Endothelial cell of umbilical vein (primary cell): ENCODE results near the gene MACROD2. TPM values are rescaled to one million over a fixed set of nuclear protein-coding genes. Genes with fewer than 3 reads are reported as not detected.
A peak's percentile ranks its signal among the peaks of the same experiment; 100 is the strongest.

Experiments used
- BruUV-seq: library from RNA; stranded (reverse); fragments of 400-500 nt; replicated peaks from 2 replicates; lab custom pipeline; 2021; lab: Mats Ljungman, UMichigan
- CTCF ChIA-PET: fragments of 300-600, 350-600 bp; sonication (Branson Sonifier 250); formaldehyde crosslinking; loops from one replicate; lab custom pipeline; 2021; ENCODE audit warnings: antibody characterized with exemption, inconsistent platforms; lab: Charles Lee
- POLR2A ChIA-PET: fragments of 300-600, 350-600 bp; sonication (Branson Sonifier 250); formaldehyde crosslinking; loops from one replicate; lab custom pipeline; 2021; ENCODE audit warnings: antibody characterized with exemption, inconsistent platforms; lab: Charles Lee
- DNase-seq: peaks from one replicate; pipeline ENCODE4 v3.0.0-alpha.2; 2011; ENCODE audit warnings: low read depth, low spot score
- FAIRE-seq: peaks from 2 replicates; lab custom pipeline; 2011; peaks lifted over from hg19 to GRCh38; lab: Jason Lieb, UNC
- H2AFZ ChIP-seq: 2 replicates; pipeline ENCODE4 v1.6.0; 2012; ENCODE audit warnings: low read depth, low read length, control low read depth, inconsistent platforms
- H3K27ac ChIP-seq: 2 replicates; pipeline ENCODE4 v1.5.1; 2011; ENCODE audit warnings: low read depth, mild to moderate bottlenecking, control low read depth, low read length, moderate library complexity; ENCODE audit not compliant: insufficient read depth
- H3K27me3 ChIP-seq, 2 experiments: 2 replicates each; pipeline versions ENCODE4 v1.6.0 to v1.6.1; 2011; ENCODE audit warnings: low read length in 2 of 2, mixed read lengths in 1 of 2; ENCODE audit not compliant: control insufficient read depth in 2 of 2, insufficient read depth in 2 of 2
- H3K36me3 ChIP-seq, 2 experiments: 2 replicates in 1 of 2; 3 replicates in 1 of 2; pipeline ENCODE4 v1.5.1; 2011; ENCODE audit warnings: low read length in 2 of 2, mild to moderate bottlenecking in 1 of 2, moderate library complexity in 1 of 2; ENCODE audit not compliant: control insufficient read depth in 2 of 2, insufficient read depth in 2 of 2; ENCODE audit errors: extremely low read depth in 1 of 2
- H3K4me1 ChIP-seq: 3 replicates; pipeline ENCODE4 v1.5.1; 2011; ENCODE audit warnings: mild to moderate bottlenecking, low read length; ENCODE audit not compliant: control insufficient read depth, insufficient read depth; ENCODE audit errors: extremely low read depth
- H3K4me2 ChIP-seq: 2 replicates; pipeline ENCODE4 v1.6.1; 2011; ENCODE audit warnings: low read length, control low read depth, mixed read lengths; ENCODE audit not compliant: insufficient read depth
- H3K4me3 ChIP-seq, 3 experiments: fragments of 200-600 bp in 1 of 3; sonication (generic), shearing (Covaris generic) in 1 of 3; replicated peaks in 1 of 3; 2 replicates each; pipeline ENCODE4 v1.5.1; 2011 to 2016; ENCODE audit warnings: control low read depth in 3 of 3, low read length in 3 of 3, mild to moderate bottlenecking in 2 of 3, inconsistent platforms in 1 of 3, low read depth in 1 of 3, moderate library complexity in 1 of 3; ENCODE audit not compliant: insufficient read depth in 1 of 3
- H3K79me2 ChIP-seq: 2 replicates; pipeline ENCODE4 v1.6.0; 2012; ENCODE audit warnings: low read length, inconsistent platforms; ENCODE audit not compliant: control insufficient read depth, insufficient read depth
- H3K9ac ChIP-seq: replicated peaks from 2 replicates; pipeline ENCODE3; 2011; ENCODE audit warnings: low read length, control low read depth; ENCODE audit not compliant: insufficient read depth; ENCODE audit errors: extremely low read depth
- H3K9me1 ChIP-seq: replicated peaks from 3 replicates; pipeline ENCODE4 v1.6.0; 2011; ENCODE audit warnings: mild to moderate bottlenecking, low read length; ENCODE audit not compliant: control insufficient read depth, insufficient read depth; ENCODE audit errors: extremely low read depth
- H3K9me3 ChIP-seq: replicated peaks from 2 replicates; pipeline ENCODE4 v1.5.1; 2012; ENCODE audit warnings: low read length, inconsistent platforms; ENCODE audit not compliant: control insufficient read depth, insufficient read depth
- H4K20me1 ChIP-seq: replicated peaks from 2 replicates; pipeline ENCODE3; 2011; ENCODE audit warnings: mild to moderate bottlenecking, low read length; ENCODE audit not compliant: control insufficient read depth, insufficient read depth; ENCODE audit errors: extremely low read depth
- CTCF ChIP-seq, 2 donors: IDR thresholded peaks; 1 replicate in 1 of 2; 2 replicates in 1 of 2; pipeline ENCODE4 v1.5.1; 2011; ENCODE audit warnings: low read length in 2 of 2, mild to moderate bottlenecking in 2 of 2, moderate library complexity in 2 of 2, control low read depth in 1 of 2, inconsistent platforms in 1 of 2, low read depth in 1 of 2; ENCODE audit not compliant: insufficient read depth in 1 of 2; ENCODE audit errors: extremely low read depth in 1 of 2
- EZH2 ChIP-seq: IDR thresholded peaks from 2 replicates; pipeline ENCODE4 v1.6.1; 2012; ENCODE audit warnings: borderline replicate concordance, low read depth, mild to moderate bottlenecking, moderate library complexity, low read length, inconsistent platforms; ENCODE audit not compliant: severe bottlenecking
- FOS ChIP-seq: IDR thresholded peaks from 2 replicates; pipeline ENCODE4 v1.6.1; 2011; ENCODE audit warnings: mild to moderate bottlenecking, low read length, moderate library complexity, borderline replicate concordance; ENCODE audit not compliant: insufficient read depth
- JUN ChIP-seq: IDR thresholded peaks from 2 replicates; pipeline ENCODE4 v1.6.1; 2011; ENCODE audit warnings: borderline replicate concordance, low read depth; ENCODE audit not compliant: insufficient read length, insufficient read depth
- POLR2A ChIP-seq: IDR thresholded peaks from 2 replicates; pipeline ENCODE4 v1.6.1; 2012; ENCODE audit warnings: low read depth, mild to moderate bottlenecking, control low read depth, low read length
- POLR2AphosphoS5 ChIP-seq: IDR thresholded peaks from 2 replicates; pipeline ENCODE4 v1.6.1; 2012; ENCODE audit warnings: low read depth, mild to moderate bottlenecking, control low read depth, low read length, moderate library complexity; ENCODE audit not compliant: insufficient read depth
- dilution Hi-C: fragments of 300-500 bp; cut with MboI; formaldehyde crosslinking; loops from one replicate; pipeline ENCODE4 v1.15.0; 2019; ENCODE audit warnings: low sequenced_read_pairs; ENCODE audit not compliant: extremely low pct_ligation_motif_present
- intact Hi-C: fragments of 100-400 bp; cut with micrococcal nuclease; formaldehyde crosslinking; loops from one replicate; pipeline ENCODE4 v1.10.0; 2022
- polyA plus RNA-seq, 4 experiments: library from polyadenylated mRNA; depleted of rRNA in 3 of 4; stranded (reverse) in 3 of 4; unstranded in 1 of 4; fragments of >200 nt; gene quantifications; 2 replicates each; pipeline versions ENCODE4 v1.2.1 to v1.2.3, GENCODE V29; 2011 to 2012; ENCODE audit warnings: missing spikeins in 1 of 4
- total RNA-seq: library from RNA; stranded (reverse); gene quantifications from 2 replicates; pipeline ENCODE4 v1.2.3, GENCODE V29; 2021

The MACROD2 gene
- total and polyA plus RNA-seq, 2 donors (not counting 3 experiments of a cell fraction or from before 2014, with no cell fraction given) = 0.11 to 0.73 TPM

- Histone ChIP-seq H3K9me1 (no peaks in the 10 kb centered on the region), H3K9me3 (no peaks in the 10 kb centered on the region), H3K79me2 (no peaks in the 10 kb centered on the region), H3K4me2 (no peak overlapping the region), H3K27me3 (no peaks in the 10 kb centered on the region), H4K20me1 (no peaks in the 10 kb centered on the region), H3K36me3 (no peaks in the 10 kb centered on the region), H3K9ac (no peak overlapping the region), H3K27ac (no peak overlapping the region), H3K4me1 (no peaks in the 10 kb centered on the region), H3K4me3 (no peak overlapping the region), H2AFZ (no peak overlapping the region)
- ChIA-PET CTCF (interaction anchor here (0.8 to 1.0 kb wide), 3 partner anchors 410 to 1712 kb away, joined by 3 to 4 read pairs (median 3); no protein-coding TSS in a partner anchor), POLR2A (no interaction called here)
- BruUV-seq = no TSS peak
- DNase-seq (peak; percentile 23), FAIRE-seq (no peak)
- TF ChIP-seq JUN (no peak), CTCF (IDR thresholded peaks at IDR 0.05; ENCODE audit: extremely low read depth in 1 of 2, insufficient read depth in 1 of 2, low read depth in 1 of 2, low read length in 2 of 2) (peak; percentile 35 to 43)
- dilution Hi-C loops = no loop called here
- intact Hi-C loops = loop anchor here (5.0 kb wide), 1 partner anchor 525 kb away; no protein-coding TSS in a partner anchor
These were observed 1907.2 kb downstream of the MACROD2 start for GRCh38 chr20:15902493-15902892.

- Histone ChIP-seq H3K27me3 (no peaks in the 10 kb centered on the region), H4K20me1 (no peaks in the 10 kb centered on the region), H2AFZ (no peak overlapping the region), H3K79me2 (no peaks in the 10 kb centered on the region), H3K4me1 (no peaks in the 10 kb centered on the region), H3K4me2 (no peak overlapping the region), H3K9ac (no peak overlapping the region), H3K36me3 (no peaks in the 10 kb centered on the region), H3K27ac (no peak overlapping the region), H3K9me1 (no peaks in the 10 kb centered on the region), H3K9me3 (no peaks in the 10 kb centered on the region), H3K4me3 (no peak overlapping the region)
- BruUV-seq = no TSS peak
- intact Hi-C loops = no loop called here
- DNase-seq = no peak
- no peak for FAIRE-seq
- dilution Hi-C loops = no loop called here
- CTCF ChIA-PET = no interaction called here
- POLR2A ChIA-PET = no interaction called here
- TF ChIP-seq EZH2 (no peak), FOS (no peak), POLR2A (no peak), CTCF (IDR thresholded peaks at IDR 0.05; ENCODE audit: extremely low read depth in 1 of 2, insufficient read depth in 1 of 2, low read depth in 1 of 2, low read length in 2 of 2) (no peak), POLR2AphosphoS5 (no peak), JUN (no peak)
These were observed 1910.3 kb downstream of the MACROD2 start for GRCh38 chr20:15905661-15906060.
